ENCODE results near the gene DCP1B.

- TF ChIP-seq, protein P1, sequence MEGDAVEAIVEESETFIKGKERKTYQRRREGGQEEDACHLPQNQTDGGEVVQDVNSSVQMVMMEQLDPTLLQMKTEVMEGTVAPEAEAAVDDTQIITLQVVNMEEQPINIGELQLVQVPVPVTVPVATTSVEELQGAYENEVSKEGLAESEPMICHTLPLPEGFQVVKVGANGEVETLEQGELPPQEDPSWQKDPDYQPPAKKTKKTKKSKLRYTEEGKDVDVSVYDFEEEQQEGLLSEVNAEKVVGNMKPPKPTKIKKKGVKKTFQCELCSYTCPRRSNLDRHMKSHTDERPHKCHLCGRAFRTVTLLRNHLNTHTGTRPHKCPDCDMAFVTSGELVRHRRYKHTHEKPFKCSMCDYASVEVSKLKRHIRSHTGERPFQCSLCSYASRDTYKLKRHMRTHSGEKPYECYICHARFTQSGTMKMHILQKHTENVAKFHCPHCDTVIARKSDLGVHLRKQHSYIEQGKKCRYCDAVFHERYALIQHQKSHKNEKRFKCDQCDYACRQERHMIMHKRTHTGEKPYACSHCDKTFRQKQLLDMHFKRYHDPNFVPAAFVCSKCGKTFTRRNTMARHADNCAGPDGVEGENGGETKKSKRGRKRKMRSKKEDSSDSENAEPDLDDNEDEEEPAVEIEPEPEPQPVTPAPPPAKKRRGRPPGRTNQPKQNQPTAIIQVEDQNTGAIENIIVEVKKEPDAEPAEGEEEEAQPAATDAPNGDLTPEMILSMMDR (IDR thresholded peaks at IDR 0.05) = no peak
- TF ChIP-seq POLR2AphosphoS5 (IDR thresholded peaks at IDR 0.05; ENCODE audit: low read depth, low read length) = no peak
- TF ChIP-seq TCF7L2 (IDR thresholded peaks at IDR 0.05; ENCODE audit: low read depth, low read length) = no peak
Observed at GRCh38 chr12:1980282-1980681, 24.0 kb downstream of the DCP1B start.
